HUES64 (cell line): Measurements from ENCODE around the gene KATNAL2.
A peak's percentile ranks its signal among the peaks of the same experiment; 100 is the strongest.

Experiments
- H3K27ac ChIP-seq: 2 replicates; pipeline ENCODE4 v1.7.0; 2013; ENCODE audit warnings: low read depth, low read length, inconsistent platforms
- H3K27me3 ChIP-seq: 2 replicates; pipeline ENCODE4 v1.6.1; 2013; ENCODE audit warnings: mild to moderate bottlenecking, low read length; ENCODE audit not compliant: insufficient read depth
- H3K36me3 ChIP-seq: 2 replicates; pipeline ENCODE4 v1.6.1; 2013; ENCODE audit warnings: mild to moderate bottlenecking, low read length; ENCODE audit not compliant: insufficient read depth
- H3K4me1 ChIP-seq: 2 replicates; pipeline ENCODE4 v1.6.1; 2013; ENCODE audit warnings: mild to moderate bottlenecking, low read length, moderate library complexity; ENCODE audit not compliant: insufficient read depth
- H3K4me3 ChIP-seq: 2 replicates; pipeline ENCODE4 v1.5.1; 2013; ENCODE audit warnings: mild to moderate bottlenecking, low read length, moderate library complexity
- H3K9ac ChIP-seq: 2 replicates; pipeline ENCODE4 v1.6.1; 2013; ENCODE audit warnings: mild to moderate bottlenecking, low read depth, low read length
- H3K9me3 ChIP-seq: 2 replicates; pipeline ENCODE4 v1.6.1; 2013; ENCODE audit warnings: low read depth, low read length; ENCODE audit not compliant: insufficient read depth
- WGBS: fragments of 150-250, 120-280 bp; methylation state at CpG from one replicate; pipeline ENCODE4 v1.1.7; 2013; ENCODE audit warnings: missing lambda C conversion rate; 5-methylcytosine and 5-hydroxymethylcytosine counted together

KATNAL2 gene

DNA sequence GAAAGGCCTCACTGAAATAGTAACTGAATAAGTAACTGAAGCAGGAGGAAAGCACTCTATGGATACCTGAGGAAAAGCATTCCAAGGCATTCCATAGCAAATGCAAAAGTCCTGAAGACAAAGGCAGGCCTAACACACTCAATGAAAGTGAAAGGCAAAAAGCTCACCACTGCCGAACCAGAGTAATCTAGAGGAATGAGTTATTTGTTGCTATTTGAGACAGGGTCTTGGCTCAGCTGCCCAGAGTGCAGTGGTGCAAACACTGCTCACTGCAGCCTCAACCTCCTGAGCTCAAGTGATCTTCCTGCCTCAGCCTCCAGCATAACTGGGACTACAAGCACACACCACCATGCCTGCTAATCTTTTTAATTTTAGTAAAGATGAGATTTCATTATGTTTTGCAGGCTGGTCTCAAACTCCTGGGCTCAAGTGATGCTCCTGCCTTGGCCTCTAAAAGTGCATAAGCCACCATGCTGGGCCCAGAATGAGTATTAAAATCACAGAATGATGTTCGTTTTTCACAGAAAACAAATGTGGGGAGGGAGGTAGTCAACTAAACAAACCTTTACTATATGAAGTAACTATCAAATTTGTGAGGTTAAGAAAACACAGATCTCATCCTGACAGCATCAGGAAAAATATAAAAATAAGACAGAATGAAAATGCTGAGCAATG, 18.0 kb upstream of the KATNAL2 start:
- Histone ChIP-seq H3K9ac (no peak overlapping the region), H3K36me3 (no peaks in the 10 kb centered on the region), H3K4me3 (no peak overlapping the region), H3K27ac (peak overlapping the region; percentile 81), H3K27me3 (no peaks in the 10 kb centered on the region), H3K9me3 (no peaks in the 10 kb centered on the region), H3K4me1 (peaks cover 32% of the 10 kb centered on the region)
- WGBS = 8% methylated on average over 1 of the region's 2 CpGs

- peaks cover 9% of the 10 kb centered on the region; the same call in 1 of the 2 replicates for H3K36me3 ChIP-seq
- no peak overlapping the region for H3K9ac ChIP-seq
- no peaks in the 10 kb centered on the region for H3K27me3 ChIP-seq
- peaks cover 15% of the 10 kb centered on the region for H3K4me1 ChIP-seq
- 100% methylated on average over 3 of the region's 3 CpGs for WGBS
- peaks cover 7% of the 10 kb centered on the region; the same call in 1 of the 2 replicates for H3K9me3 ChIP-seq
- no peak overlapping the region for H3K4me3 ChIP-seq
- no peak overlapping the region for H3K27ac ChIP-seq
Observed at GRCh38 chr18:46903406-46903805, 14.0 kb upstream of the KATNAL2 start.

DNA sequence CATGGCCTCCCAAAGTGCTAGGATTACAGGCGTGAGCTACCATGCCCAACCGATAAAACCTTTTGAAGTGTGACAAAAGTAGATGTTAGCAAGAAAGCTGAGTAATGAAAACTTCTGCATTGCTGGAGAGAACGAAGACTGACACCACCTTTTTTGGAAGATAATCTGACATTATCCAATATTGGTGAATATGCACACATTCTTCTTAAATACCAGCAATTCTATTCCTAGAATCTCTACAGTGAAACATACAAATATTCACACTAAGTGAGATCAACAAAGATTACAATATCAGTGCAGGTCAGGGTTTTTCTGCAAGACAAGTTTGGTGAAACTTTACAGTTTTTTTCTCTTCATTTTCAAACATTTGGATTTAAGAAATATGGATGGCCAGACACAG, 7.9 kb upstream of the KATNAL2 start:
- 94% methylated on average over 3 of the region's 3 CpGs for WGBS
- no peaks in the 10 kb centered on the region for H3K27me3 ChIP-seq
- no peak overlapping the region for H3K4me3 ChIP-seq
- H3K9ac ChIP-seq = no peak overlapping the region
- peaks cover 32% of the 10 kb centered on the region for H3K4me1 ChIP-seq
- peaks cover 7% of the 10 kb centered on the region; the same call in 1 of the 2 replicates for H3K9me3 ChIP-seq
- H3K27ac ChIP-seq = no peak overlapping the region
- H3K36me3 ChIP-seq = peaks cover 9% of the 10 kb centered on the region; the same call in 1 of the 2 replicates

DNA sequence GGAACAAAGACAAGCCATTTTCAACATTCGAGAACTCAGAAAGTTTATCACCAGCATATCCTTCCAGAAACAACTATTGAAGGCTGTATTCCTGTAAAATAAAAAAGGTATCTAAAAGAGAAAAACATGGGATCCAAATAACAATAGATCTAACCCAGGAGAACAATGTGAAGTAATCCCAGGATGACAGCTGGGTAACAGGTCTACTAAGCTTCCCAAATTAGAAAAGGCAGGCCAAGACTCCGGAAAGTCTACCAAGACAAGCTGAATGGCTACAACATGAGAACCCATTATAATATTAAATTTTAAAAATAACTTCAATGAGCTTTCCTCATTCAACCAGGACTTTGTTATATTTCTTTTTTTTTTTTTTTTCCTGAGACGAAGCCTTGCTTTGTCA, 6.5 kb upstream of the KATNAL2 start:
- Histone ChIP-seq H3K4me1 (peaks cover 46% of the 10 kb centered on the region), H3K27ac (no peak overlapping the region), H3K9ac (no peak overlapping the region), H3K36me3 (peaks cover 9% of the 10 kb centered on the region; the same call in 1 of the 2 replicates), H3K4me3 (no peak overlapping the region), H3K9me3 (peaks cover 7% of the 10 kb centered on the region; the same call in 1 of the 2 replicates), H3K27me3 (no peaks in the 10 kb centered on the region)
- WGBS = 96% methylated on average over 3 of the region's 3 CpGs

GRCh38 chr18:46915800-46916550, 1.4 kb upstream of the KATNAL2 start:
- Histone ChIP-seq H3K4me1 (peaks cover 47% of the 10 kb centered on the region), H3K9me3 (no peaks in the 10 kb centered on the region), H3K27ac (no peak overlapping the region), H3K4me3 (peak overlapping the region; percentile 72), H3K9ac (peak overlapping the region; percentile 88; the same call in 1 of the 2 replicates), H3K36me3 (no peaks in the 10 kb centered on the region), H3K27me3 (no peaks in the 10 kb centered on the region)
- WGBS = 22% methylated on average over 10 of the region's 12 CpGs

DNA sequence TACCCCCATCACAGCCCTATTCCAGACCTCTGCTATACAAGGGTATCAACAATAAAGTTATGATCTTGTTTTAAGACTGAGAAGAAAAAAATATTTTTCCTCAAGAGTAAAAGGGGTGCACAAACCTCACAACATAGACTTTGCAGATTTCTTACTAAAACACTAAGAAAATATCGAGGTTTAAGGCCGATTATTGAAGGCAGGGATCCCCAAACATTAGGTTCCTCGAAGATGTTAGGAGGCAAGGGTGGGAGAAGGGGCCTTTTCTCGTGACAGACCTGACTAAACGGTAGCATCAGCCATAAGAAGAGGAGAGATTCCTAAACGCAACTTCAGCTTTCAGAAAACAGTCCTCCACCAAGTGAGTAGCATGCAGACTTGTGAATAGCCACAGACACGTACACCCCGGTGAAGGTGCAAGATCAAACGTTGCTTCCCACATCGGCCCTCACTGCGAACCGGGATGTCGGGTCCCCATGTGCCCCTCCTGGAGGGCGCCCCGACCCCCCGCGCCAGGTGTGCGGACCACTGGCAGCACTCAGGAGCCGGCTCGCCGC, 773 bp upstream of the KATNAL2 start:
- Histone ChIP-seq H3K4me1 (peaks cover 46% of the 10 kb centered on the region), H3K36me3 (no peaks in the 10 kb centered on the region), H3K4me3 (peak overlapping the region; percentile 72), H3K9ac (peak overlapping the region; percentile 88), H3K27me3 (no peaks in the 10 kb centered on the region), H3K9me3 (no peaks in the 10 kb centered on the region), H3K27ac (peak overlapping the region; percentile 99; the same call in 1 of the 2 replicates)
- WGBS = under 1% methylated on average over 21 of the region's 21 CpGs

DNA sequence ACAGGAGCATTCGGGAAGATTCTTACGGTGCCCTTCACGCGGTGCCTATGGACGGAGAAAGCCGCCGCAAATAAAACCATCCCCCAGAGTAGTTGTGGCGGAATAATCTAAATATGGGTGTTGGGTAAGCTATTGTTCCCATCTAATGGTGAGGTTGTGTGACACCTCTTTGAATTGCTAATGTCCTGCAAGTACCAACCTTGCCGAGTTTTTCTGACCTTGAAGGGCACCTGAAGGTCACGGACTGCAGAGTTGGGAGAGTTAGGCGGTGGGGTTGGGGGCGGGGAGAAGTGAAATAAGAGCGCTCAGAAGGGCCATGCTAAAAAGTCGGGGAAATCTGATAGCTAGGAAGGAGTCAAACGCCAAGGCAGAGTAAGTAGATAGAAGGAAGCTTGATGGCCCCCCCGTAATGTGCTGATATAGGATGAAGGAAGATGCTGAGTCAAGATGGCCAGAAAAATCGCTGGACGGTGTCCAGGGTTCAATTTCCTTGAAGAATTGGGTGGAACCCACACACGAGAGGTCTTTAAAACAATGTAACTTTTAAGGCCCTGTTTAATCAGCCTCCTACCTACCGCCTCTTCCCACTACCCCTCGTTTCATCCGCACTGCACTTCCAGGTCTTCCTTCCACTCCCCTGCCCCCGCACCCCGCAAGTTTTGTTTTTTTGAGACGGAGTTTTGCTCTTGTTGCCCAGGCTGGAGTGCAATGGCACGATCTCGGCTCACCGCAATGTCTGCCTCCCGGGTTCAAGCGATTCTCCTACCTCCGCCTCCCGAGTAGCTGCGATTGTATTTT, 600 bp downstream of the KATNAL2 start:
- no peaks in the 10 kb centered on the region for H3K9me3 ChIP-seq
- H3K36me3 ChIP-seq = no peaks in the 10 kb centered on the region
- WGBS = 35% methylated on average over 33 of the region's 33 CpGs
- H3K4me3 ChIP-seq = peak overlapping the region; percentile 72
- peak overlapping the region; percentile 99 for H3K27ac ChIP-seq
- H3K9ac ChIP-seq = peak overlapping the region; percentile 88
- H3K27me3 ChIP-seq = no peaks in the 10 kb centered on the region
- peaks cover 37% of the 10 kb centered on the region for H3K4me1 ChIP-seq

GRCh38 chr18:46920067-46920466, 2.7 kb downstream of the KATNAL2 start:
- Histone ChIP-seq H3K36me3 (no peaks in the 10 kb centered on the region), H3K27me3 (no peaks in the 10 kb centered on the region), H3K4me1 (peaks cover 17% of the 10 kb centered on the region; the same call in 1 of the 2 replicates), H3K9me3 (no peaks in the 10 kb centered on the region), H3K4me3 (no peak overlapping the region), H3K27ac (no peak overlapping the region), H3K9ac (no peak overlapping the region)
- WGBS = 95% methylated on average over 2 of the region's 2 CpGs

- WGBS = 88% methylated on average over 1 of the region's 1 CpG
- no peaks in the 10 kb centered on the region for H3K27me3 ChIP-seq
- peaks cover 12% of the 10 kb centered on the region; the same call in 1 of the 2 replicates for H3K4me1 ChIP-seq
- H3K27ac ChIP-seq = no peak overlapping the region
- no peak overlapping the region for H3K4me3 ChIP-seq
- no peaks in the 10 kb centered on the region for H3K9me3 ChIP-seq
- no peaks in the 10 kb centered on the region for H3K36me3 ChIP-seq
- H3K9ac ChIP-seq = no peak overlapping the region
Observed at GRCh38 chr18:46920653-46921052, 3.3 kb downstream of the KATNAL2 start.

DNA sequence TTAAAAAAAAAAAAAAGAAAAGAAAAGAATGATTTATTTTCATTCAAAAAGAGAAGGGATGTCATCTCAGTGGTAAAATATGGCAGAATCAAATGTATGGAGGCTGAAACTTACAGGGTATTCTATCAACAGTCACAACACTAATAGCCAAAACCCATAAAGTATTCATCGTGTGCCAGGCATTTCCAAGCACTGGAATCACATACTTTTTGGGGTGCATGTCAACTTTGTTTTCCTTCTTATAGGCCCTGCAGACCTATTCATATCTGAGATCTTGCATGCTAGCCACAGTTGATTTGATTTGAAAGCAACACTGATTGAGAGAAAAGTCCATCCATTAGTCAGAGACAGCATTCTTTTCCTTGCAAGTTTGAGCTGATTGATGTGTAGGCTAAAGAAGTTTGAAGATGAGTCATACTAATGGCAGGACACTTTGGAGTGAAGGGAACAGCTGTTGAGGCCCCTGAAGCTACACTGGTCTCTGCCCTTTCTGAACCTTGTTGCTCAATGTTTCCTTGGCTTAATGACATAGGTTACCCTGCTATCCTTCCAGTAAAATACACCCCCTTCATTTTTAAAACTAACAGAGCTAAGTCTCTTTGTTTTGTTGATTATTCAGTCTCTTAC, 22.0 kb downstream of the KATNAL2 start:
- no peak overlapping the region for H3K9ac ChIP-seq
- H3K27me3 ChIP-seq = no peaks in the 10 kb centered on the region
- WGBS = 92% methylated on average over 1 of the region's 1 CpG
- H3K4me3 ChIP-seq = no peak overlapping the region
- no peaks in the 10 kb centered on the region for H3K36me3 ChIP-seq
- no peak overlapping the region for H3K27ac ChIP-seq
- H3K4me1 ChIP-seq = peaks cover 12% of the 10 kb centered on the region
- no peaks in the 10 kb centered on the region for H3K9me3 ChIP-seq
